ENCODE measurements around the gene VIPR2.
"Not testable (repeated sequence)": the region's sequence is repeated elsewhere in the genome, so short reads cannot be mapped to it uniquely, and the experiment has no call there.

The VIPR2 gene

DNA sequence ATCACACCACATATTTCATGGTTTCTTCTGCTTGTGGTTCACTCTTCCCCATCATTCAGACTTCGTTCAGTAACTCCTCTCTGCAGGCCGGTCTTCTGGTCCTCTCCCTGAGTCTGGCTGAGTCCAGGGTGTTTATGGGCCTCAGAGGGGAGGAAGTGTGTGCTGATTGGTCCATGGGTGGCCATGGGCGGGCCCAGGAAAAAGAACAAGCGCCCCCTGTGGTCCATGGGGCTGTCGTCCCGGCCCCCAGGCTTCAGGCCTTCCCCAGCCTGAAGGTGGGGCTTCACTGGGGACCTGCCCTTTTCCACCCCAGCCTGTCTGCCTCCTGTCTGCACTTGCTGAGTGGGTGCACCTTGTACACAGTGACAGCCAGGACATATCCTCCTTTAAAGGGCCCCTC, 123.7 kb downstream of the VIPR2 start:
- DNase-seq: no peak

- DNase-seq: no peak
Observed at GRCh38 chr7:159019111-159019510, 125.6 kb downstream of the VIPR2 start.

- DNase-seq: no peak
Observed at GRCh38 chr7:159017741-159018140, 126.9 kb downstream of the VIPR2 start.

GRCh38 chr7:159017210-159017609, 127.5 kb downstream of the VIPR2 start:
- DNase-seq: no peak

GRCh38 chr7:159016591-159016990, 128.1 kb downstream of the VIPR2 start:
- no peak for DNase-seq

GRCh38 chr7:159015454-159016410, 128.9 kb downstream of the VIPR2 start:
- DNase-seq: no peak

DNA sequence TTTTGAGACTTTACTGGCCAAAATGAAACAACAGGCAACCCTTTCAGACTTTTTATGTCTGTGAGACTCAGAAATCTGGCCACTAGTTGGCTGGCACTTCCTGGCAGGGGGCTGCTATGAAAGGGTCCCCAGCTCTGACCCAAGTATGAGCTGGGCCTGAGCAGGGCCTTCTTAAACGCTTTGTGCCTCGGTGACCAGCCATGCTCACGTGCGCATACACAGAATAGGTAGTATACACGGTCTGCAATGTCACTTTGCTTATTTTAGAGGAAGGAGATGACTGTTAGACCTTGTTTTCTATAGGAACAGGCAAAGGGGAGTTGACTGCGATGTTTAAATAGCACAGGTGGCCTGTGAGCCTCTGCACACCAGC, 129.6 kb downstream of the VIPR2 start:
- no peak for DNase-seq

GRCh38 chr7:159014297-159015062, 130.2 kb downstream of the VIPR2 start:
- no peak for DNase-seq

DNA sequence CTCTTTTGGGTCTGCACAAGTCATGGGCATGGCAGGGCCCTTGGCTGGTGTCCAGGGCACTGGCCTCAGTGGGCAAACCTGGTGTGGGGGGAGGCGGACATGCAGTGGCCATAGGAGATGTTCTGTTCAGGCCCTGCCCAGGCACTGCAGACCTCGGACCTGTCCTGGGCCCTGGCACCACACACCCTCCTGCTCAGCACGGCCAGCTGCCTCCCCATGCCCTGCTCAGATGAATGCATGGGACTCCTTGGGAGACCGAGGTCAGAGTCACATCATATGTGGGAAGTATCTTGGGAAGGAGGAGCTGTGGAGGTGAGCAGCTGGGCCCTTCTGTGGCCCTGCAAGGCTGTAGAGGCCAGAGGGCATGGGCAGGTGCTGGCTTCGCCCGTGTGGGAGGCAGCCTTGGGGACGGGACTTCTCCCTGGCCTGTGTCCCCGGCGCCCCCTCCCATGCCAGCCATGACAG, 130.8 kb downstream of the VIPR2 start:
- DNase-seq: no peak

DNA sequence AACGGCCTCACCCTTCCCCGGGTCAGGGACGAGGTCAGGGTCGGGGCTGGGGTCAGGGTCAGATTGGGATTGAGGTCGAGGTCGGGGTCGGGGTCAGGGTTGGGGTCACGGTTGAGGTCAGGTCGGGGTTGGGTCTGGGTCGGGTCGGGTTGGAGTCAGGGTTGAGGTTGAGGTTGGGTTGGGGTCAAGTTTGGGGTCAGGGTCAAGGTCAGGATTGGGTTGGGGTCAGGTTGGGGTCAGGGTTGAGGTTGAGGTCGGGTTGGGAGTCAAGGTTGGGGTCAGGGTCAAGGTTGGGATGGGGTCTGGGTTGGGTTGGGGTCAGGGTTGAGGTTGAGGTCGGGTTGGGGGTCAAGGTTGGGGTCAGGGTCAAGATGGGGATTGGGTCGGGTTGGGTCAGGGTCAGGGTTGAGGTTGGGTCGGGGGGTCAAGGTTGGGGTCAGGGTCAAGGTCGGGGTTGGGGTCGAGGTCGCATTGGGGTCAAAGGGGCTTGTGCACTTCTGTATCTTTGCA, 131.4 kb downstream of the VIPR2 start:
- no peak for DNase-seq

- no peak for DNase-seq
Observed at GRCh38 chr7:159012353-159013069, 132.2 kb downstream of the VIPR2 start.

- DNase-seq: no peak
Observed at GRCh38 chr7:159011722-159012022, 133.0 kb downstream of the VIPR2 start.

DNA sequence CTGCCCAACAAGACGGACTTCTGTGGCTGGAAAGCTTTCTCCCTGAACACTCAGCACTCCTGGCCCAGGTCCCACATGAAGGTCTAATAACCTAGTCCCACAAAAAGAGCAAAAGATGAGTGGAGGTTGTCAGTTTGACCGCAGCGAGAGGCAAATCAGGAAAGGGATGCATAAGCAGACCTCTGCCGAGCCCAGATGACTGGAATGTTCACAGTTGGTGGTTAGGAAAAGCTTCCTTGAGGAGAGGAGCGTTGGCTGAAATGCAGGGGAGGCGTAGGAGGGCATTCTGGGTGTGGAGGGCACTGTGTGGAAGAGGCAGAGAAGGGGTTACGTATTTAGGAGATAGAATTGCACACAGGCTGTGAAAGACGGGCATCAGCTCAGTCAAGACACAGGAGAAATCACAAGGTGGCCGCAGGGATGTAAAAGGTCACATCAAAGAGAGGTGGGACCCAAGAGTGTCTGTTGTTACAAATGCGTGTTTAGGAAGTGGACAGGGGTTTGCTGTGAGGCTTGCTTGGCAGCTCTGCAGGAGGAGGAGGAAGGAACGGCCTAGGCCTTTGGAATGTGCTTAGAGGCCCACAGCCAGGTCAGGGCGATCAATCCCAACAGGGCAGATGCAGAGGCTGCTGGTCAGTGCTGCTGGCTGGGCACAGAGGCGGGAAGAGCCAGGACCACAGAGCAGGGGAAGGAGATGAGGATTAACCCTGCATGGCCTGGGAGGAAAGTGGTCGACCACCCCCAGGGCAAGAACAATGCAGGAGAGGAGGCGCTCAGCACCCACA, 133.5 kb downstream of the VIPR2 start:
- DNase-seq: no peak

DNA sequence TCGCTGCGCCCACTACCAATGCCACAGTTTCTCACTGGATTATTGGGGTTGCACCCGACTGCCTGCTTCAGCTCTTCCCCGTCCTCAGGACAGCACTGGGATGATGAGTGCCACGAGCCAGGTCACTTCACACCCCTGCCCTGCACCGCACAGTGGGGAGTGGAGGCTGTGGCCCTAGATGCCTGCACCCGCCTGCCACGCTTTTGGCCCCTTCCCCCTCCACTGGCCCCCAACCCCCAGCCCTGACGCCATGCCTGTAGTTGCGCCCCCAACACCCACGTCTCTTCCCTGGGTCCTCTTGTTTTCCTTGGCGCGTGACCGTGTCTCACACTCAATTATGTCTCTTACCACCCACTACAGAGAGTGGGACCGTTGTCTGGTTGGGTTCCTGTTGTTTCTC, 134.3 kb downstream of the VIPR2 start:
- no peak for DNase-seq

- no peak for DNase-seq
Observed at GRCh38 chr7:159009951-159010350, 134.7 kb downstream of the VIPR2 start.

GRCh38 chr7:159008417-159008816, 136.2 kb downstream of the VIPR2 start:
- no peak for DNase-seq

- no peak for DNase-seq
Observed at GRCh38 chr7:159007996-159008389, 136.7 kb downstream of the VIPR2 start.

DNA sequence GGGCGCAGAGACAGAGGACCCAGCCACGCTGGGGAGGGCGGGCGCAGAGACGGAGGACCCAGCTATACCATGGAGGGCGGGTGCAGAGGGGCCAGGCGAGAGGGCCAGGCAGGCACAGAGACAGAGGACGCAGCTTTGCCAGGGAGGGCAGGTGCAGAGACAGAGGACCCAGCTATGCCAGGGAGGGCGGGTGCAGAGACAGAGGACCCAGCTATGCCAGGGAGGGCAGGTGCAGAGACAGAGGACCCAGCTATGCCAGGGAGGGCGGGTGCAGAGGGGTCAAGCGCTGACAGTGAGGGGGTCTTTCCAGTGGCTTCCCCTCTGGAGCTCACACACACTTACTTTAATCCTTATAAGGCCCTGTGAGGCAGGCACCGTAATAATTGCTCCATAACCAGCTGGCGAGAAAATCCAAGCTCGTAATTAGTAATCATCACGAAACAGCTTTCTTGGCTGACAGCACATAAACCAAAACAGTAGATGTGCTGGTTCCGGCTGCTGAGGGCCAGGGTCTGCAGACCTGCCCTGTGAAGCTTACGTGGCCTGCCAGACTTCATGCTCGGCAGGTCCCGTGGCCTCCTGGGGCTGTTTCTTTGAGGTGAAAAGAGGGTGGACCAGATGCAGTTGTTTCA, 137.2 kb downstream of the VIPR2 start:
- no peak for DNase-seq

GRCh38 chr7:159006610-159007130, 138.0 kb downstream of the VIPR2 start:
- DNase-seq: no peak

GRCh38 chr7:159006022-159006609, 138.6 kb downstream of the VIPR2 start:
- not testable (repeated sequence) for DNase-seq

GRCh38 chr7:159005618-159006017, 139.0 kb downstream of the VIPR2 start:
- no peak for DNase-seq
